Left cardiac atrium (tissue), 4 donors: ENCODE measurements around the gene SYNE3. TPM values are rescaled to one million over a fixed set of nuclear protein-coding genes. Genes with fewer than 3 reads are reported as not detected.
"Not testable (repeated sequence)": the region's sequence is repeated elsewhere in the genome, so short reads cannot be mapped to it uniquely, and the experiment has no call there.

ENCODE experiments used
- ATAC-seq, 2 donors: fragments of 200-7000 bp; cut with Tn5 transposase; one replicate each; pipeline ENCODE4 v1.9.1; 2020; ENCODE audit warnings: mild to moderate bottlenecking in 2 of 2, moderate library complexity in 2 of 2
- DNase-seq: peaks from one replicate; pipeline ENCODE4 v3.0.0-alpha.2; 2020
- intact Hi-C, 2 donors: fragments of 100-400 bp; cut with DNase I; formaldehyde crosslinking; loops; one replicate each; pipeline versions ENCODE4 v1.14.1 to v1.15.1; 2022 to 2023
- total RNA-seq, 2 donors: library from RNA; stranded (reverse); fragmentation: NEBNext Ultra II Directional; extraction: Animal tissue kit (Norgen Biotek cat#: 25700); gene quantifications; one replicate each; pipeline ENCODE4 v1.2.1, GENCODE V29; 2021
- donor health status: DM: no; HTN: yes; CAD: no.
- donor health status: DM: no; HTN: yes; CAD: no; lungs with severe emphysema.
- donor health status: DM: yes; HTN: yes; CAD: no.
- donor health status: Dilated cardiomyopathy.

The SYNE3 gene
- total RNA-seq, 2 donors from 2014 or later, result 24.6 to 34.3 TPM

DNA sequence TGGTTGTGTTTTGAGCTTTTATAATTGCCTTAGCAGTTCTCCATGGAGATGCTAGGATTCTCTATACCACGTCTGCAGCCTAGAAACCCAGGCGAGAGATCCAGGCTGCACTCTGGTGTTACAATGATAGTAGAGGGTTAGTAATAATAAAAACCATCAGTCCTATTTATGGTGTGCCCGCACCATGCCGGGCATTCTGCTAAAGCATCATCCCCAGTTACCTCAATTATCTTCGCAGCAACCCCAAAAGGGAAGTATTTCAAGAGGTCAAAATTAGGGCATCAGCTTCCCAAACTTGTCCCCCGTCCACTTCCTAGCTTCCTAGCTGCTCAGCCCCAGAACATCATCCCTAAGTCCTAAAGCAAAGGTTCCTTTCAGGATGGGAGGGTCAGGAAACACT lies 3.2 kb downstream of the SYNE3 start:
- ATAC-seq (no peak), DNase-seq (no peak)
- intact Hi-C loops, result no loop called here

DNA sequence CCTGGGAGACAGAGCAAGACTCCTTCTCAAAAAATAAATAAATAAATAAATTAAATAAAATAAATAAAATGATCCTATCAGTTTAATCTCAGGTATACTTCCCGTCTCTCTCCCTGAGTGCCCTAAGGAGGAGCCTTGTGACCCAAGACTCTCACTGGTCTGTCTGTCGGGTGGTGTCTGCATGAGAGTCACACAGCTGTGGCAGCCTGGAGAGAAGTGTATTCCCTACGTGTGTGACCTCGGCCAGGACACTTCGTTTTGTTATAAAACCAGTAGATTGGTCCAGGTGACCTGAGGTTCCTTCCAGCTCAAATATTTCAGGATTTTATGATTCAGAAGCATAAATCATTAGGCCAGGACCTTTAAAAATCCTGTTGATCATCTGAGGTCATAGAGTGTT lies 4.8 kb downstream of the SYNE3 start:
- intact Hi-C loops, result no loop called here

DNA sequence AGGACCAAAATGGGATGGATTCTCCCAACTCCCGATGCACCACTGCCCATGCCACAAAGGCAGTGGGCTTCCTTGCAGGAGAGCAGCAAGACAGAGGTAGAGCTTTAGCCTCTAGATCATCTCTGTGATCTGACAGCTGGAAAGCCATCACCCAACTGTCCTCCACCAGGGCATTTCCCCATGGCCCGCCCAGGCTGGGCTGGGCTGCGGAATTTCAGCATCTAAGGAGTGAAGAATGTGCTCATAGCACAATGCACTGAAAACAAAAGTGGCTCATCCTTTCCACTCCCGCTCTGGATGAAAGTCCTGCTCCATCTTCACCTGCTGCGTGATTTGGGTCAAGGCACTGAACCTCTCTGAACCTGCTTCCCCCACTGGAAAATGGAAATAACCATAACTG lies 5.6 kb downstream of the SYNE3 start:
- intact Hi-C loops, result no loop called here
- DNase-seq (no peak), ATAC-seq (no peak)

More for the DNA sequence above, 4.8 kb downstream of the SYNE3 start:
- DNase-seq (no peak), ATAC-seq (no peak)

DNA sequence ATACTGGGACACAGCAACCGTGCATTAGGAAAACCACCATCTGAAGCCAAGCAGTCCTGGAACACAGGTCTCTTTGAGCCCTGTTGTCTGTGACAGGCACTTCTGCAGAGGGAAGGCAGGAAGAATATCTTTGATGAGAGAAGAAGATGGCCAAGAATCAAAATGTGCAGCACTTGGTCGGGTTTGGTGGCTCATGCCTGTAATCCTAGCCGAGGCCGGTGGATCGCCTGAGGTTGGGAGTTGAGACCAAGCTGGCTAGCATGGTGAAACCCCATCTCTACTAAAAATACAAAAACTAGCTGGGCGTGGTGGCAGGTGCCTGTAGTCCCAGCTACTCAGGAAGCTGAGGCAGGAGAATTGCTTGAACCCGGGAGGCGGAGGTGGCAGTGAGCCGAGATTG lies 6.1 kb downstream of the SYNE3 start:
- ATAC-seq, intact Hi-C loops, DNase-seq: not testable (repeated sequence)

GRCh38 chr14:95509495-95509894 lies 7.0 kb downstream of the SYNE3 start:
- no peak for DNase-seq
- ATAC-seq, result no peak
- intact Hi-C loops, result no loop called here

GRCh38 chr14:95508377-95508776 lies 8.1 kb downstream of the SYNE3 start:
- intact Hi-C loops, result no loop called here
- ATAC-seq (no peak), DNase-seq (no peak)

GRCh38 chr14:95507701-95508103 lies 8.7 kb downstream of the SYNE3 start:
- peak; percentile 56 to 86 for ATAC-seq
- intact Hi-C loops, result no loop called here
- peak; percentile 66 for DNase-seq

DNA sequence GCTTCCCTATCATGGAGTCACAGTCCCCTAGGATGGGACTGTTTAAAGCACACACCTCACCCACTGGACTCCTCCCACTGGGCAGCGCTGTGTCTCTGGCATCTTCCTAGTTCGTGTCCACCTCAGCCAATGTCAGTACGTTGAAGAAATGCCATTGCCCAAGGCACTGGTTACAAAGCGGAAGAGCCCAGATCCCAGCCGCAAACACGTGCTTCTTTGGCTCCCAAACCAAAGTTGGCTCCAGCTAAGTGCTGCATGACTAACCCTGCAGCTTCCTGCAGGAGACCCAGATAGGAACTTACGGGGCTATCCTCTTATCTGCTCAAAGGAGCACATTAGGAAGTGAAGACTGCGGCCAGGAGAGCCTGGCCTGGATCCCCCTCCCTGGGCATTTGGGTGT lies 9.3 kb downstream of the SYNE3 start:
- peak; percentile 91 to 93 for ATAC-seq
- peak; percentile 84 for DNase-seq
- intact Hi-C loops, result no loop called here

GRCh38 chr14:95505030-95505589 lies 11.3 kb downstream of the SYNE3 start:
- DNase-seq, result no peak
- intact Hi-C loops, result no loop called here
- ATAC-seq, result no peak

GRCh38 chr14:95504135-95505029 lies 12.1 kb downstream of the SYNE3 start:
- intact Hi-C loops, result no loop called here
- DNase-seq, result no peak
- ATAC-seq, result no peak

DNA sequence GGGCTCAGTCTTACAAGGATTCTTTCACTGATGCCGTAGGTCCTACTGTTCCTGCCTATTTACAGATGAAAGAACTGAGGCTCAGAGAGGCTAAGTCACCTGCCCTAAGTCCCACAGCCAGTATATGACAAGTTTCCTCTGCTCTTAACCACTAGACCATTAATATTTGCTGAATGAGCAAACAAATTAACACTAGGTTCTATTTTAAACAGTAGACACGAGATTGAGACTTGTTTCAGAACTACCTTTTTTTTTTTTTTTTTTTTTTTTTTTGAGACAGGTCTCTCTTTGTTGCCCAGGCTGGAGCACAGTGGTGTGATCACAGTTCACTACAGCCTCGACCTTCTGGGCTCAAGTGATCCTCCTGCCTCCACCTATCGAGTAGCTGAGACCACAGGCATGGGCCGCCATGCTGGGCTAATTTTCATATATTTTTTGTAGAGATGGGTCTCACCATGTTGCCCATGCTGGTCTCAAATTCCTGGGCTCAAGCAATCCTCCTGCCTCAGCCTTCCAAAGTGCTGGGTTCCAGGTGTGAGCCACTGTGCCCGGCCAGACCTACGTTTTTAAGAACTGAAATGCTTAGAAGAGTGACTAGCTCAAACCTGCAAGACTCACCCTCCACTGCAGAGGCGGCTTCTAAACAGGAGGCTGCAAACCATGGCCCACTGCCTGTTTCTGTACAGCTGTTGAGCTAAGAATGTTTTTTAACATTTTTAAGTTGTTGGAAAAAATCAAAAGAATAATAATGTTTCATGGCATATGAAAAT lies 12.9 kb downstream of the SYNE3 start:
- intact Hi-C loops, result no loop called here
- ATAC-seq (no peak), DNase-seq (no peak)

DNA sequence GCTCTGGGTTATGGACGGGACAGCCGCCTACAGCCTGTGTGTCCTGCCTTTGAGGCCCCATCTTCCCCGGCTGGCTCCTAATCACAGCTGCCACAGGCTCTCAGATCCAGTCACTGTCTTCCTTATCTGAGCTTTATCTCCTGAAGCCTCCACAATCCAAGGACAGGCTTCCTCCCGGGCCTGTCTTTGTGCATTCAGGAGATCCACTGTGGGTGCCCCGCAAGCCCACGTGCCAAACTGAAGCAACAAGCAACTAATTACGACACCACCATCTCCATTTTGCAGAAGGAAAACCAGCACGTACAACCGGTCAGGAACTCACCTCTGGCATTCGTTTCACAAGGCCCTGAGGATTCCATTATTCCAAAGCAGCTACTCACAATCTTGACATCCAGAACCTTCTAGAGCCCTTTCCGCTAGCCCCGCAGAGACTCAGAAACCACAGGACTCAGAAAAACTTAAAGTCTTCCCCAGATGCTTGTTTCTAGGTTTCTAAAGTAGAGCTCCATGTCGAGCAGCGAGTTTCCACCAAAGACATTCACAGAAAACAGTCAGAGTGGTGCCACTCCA lies 14.0 kb downstream of the SYNE3 start:
- DNase-seq (no peak), ATAC-seq (no peak)
- intact Hi-C loops, result no loop called here

- intact Hi-C loops, result no loop called here
- peak; percentile 73 for DNase-seq
- peak in 1 of 2 donors; percentile 52 for ATAC-seq
Observed at GRCh38 chr14:95500772-95501401, 15.6 kb downstream of the SYNE3 start.

DNA sequence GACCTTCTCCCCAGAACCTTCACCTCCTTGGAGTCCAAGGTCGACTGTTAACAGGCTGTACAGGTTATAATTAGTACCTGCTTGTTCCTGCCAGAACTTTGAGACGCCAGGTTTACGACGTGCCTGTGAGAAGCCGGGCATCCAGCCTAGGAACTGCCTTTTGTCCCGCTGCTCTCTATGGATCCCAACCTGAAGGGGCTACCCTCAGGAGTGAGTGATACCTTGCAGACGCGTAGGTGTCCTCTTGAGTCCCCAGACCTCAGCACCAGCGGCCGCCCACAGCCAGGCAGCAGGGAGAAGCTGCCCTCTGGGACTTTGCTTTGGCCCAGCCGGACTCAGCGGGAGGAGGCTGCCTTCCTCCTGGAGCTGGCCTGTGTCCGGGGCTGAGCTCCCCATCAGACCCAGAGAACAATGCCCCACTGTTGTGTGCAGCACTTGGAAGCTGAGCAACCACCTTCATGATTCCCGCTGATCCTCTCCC lies 16.2 kb downstream of the SYNE3 start:
- intact Hi-C loops, result no loop called here
- ATAC-seq, result peak in 1 of 2 donors; percentile 23
- DNase-seq, result no peak

- no peak for ATAC-seq
- intact Hi-C loops, result no loop called here
- DNase-seq, result no peak
Observed at GRCh38 chr14:95499354-95499750, 17.1 kb downstream of the SYNE3 start.

- ATAC-seq, result peak; percentile 5 to 75
- intact Hi-C loops, result no loop called here
- no peak for DNase-seq
Observed at GRCh38 chr14:95498622-95499353, 17.7 kb downstream of the SYNE3 start.

- intact Hi-C loops, result no loop called here
- peak in 1 of 2 donors; percentile 2 for ATAC-seq
- DNase-seq, result no peak
Observed at GRCh38 chr14:95497561-95498011, 18.9 kb downstream of the SYNE3 start.

DNA sequence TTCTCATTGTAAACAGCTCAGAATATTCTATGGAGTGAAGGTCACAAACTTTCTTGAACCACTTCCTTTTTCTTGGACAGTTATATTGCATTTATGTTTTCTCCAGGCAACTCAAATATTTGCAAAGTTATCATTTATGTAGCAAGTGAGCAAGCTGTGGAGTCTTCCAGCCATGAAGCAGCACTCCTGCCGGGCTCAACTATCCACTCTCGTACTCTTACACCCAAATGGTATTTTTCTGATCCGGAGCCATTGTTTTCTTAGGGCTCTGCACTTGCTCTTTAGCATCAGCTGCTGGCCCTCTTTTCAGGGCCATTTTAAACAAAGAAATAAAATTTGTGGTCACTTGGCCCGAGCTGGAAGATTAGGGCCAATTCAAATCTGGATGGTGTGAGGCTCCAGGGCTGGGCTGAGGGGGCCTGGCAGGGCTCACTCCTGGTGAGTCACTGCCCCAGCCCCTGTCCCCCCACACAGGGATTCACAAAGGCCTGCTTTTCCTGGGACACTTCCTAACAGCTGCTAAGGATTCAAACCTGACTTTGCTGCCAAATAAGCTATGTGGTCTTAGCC lies 19.7 kb downstream of the SYNE3 start:
- no peak for DNase-seq
- peak; percentile 58 to 87 for ATAC-seq
- intact Hi-C loops, result no loop called here
